HCT116 (cell line): Measurements from ENCODE around the gene INTS4.

Source experiments
- EZH2phosphoT487 ChIP-seq: fragments of 200-600 bp; IDR thresholded peaks from 2 replicates; pipeline ENCODE4 v1.6.1; 2018; ENCODE audit warnings: antibody characterized with exemption, borderline replicate concordance
- POLR2A ChIP-seq: IDR thresholded peaks from 2 replicates; pipeline ENCODE4 v1.7.0; 2011; ENCODE audit warnings: borderline replicate concordance; ENCODE audit not compliant: insufficient read depth, insufficient read length; ENCODE audit errors: extremely low read depth
- POLR2AphosphoS5 ChIP-seq: IDR thresholded peaks from 2 replicates; pipeline ENCODE4 v1.6.1; 2011; ENCODE audit warnings: mild to moderate bottlenecking, low read depth, low read length, moderate library complexity

- TF ChIP-seq POLR2A: no peak
- TF ChIP-seq EZH2phosphoT487: no peak
- no peak for TF ChIP-seq POLR2AphosphoS5
Measured at GRCh38 chr11:77874206-77874605, 120.3 kb downstream of the INTS4 start.
